ENCODE measurements around the gene LAMP5.

The LAMP5 gene

GRCh38 chr20:9508240-9508661, 6.1 kb upstream of the LAMP5 start:
- H3K27ac ChIP-seq (ENCODE audit: poor library complexity, severe bottlenecking) = no peak overlapping the region
- DNase-seq (ENCODE audit: low spot score) (no peak), ATAC-seq (ENCODE audit: low read depth) (no peak)
- no peak for TF ChIP-seq CTCF (IDR thresholded peaks at IDR 0.05; ENCODE audit: poor library complexity, severe bottlenecking)
- no peak overlapping the region for H3K4me3 ChIP-seq (ENCODE audit: severe bottlenecking)
- H3K27me3 ChIP-seq (ENCODE audit: insufficient read depth, poor library complexity, severe bottlenecking) = peaks cover 58% of the 10 kb centered on the region
- H3K9me3 ChIP-seq (ENCODE audit: severe bottlenecking) = no peaks in the 10 kb centered on the region
- no peaks in the 10 kb centered on the region for H3K36me3 ChIP-seq (ENCODE audit: low read depth)
- no peaks in the 10 kb centered on the region for H3K4me1 ChIP-seq (ENCODE audit: insufficient read depth, poor library complexity, severe bottlenecking)

- no peak for TF ChIP-seq CTCF (IDR thresholded peaks at IDR 0.05; ENCODE audit: poor library complexity, severe bottlenecking)
- Histone ChIP-seq H3K27ac (ENCODE audit: poor library complexity, severe bottlenecking) (no peak overlapping the region), H3K4me1 (ENCODE audit: insufficient read depth, poor library complexity, severe bottlenecking) (no peaks in the 10 kb centered on the region), H3K36me3 (ENCODE audit: low read depth) (no peaks in the 10 kb centered on the region), H3K4me3 (ENCODE audit: severe bottlenecking) (no peak overlapping the region), H3K9me3 (ENCODE audit: severe bottlenecking) (no peaks in the 10 kb centered on the region), H3K27me3 (ENCODE audit: insufficient read depth, poor library complexity, severe bottlenecking) (peaks cover 63% of the 10 kb centered on the region)
- no peak for ATAC-seq (ENCODE audit: low read depth)
- DNase-seq (ENCODE audit: low spot score) = no peak
Measured at GRCh38 chr20:9508696-9509178, 5.7 kb upstream of the LAMP5 start.

GRCh38 chr20:9509246-9509645, 5.1 kb upstream of the LAMP5 start:
- no peak overlapping the region for H3K27ac ChIP-seq (ENCODE audit: poor library complexity, severe bottlenecking)
- no peak overlapping the region for H3K4me3 ChIP-seq (ENCODE audit: severe bottlenecking)
- no peaks in the 10 kb centered on the region for H3K9me3 ChIP-seq (ENCODE audit: severe bottlenecking)
- ATAC-seq (ENCODE audit: low read depth) (no peak), DNase-seq (ENCODE audit: low spot score) (no peak)
- TF ChIP-seq CTCF (IDR thresholded peaks at IDR 0.05; ENCODE audit: poor library complexity, severe bottlenecking) = no peak
- H3K4me1 ChIP-seq (ENCODE audit: insufficient read depth, poor library complexity, severe bottlenecking) = no peaks in the 10 kb centered on the region
- no peaks in the 10 kb centered on the region for H3K36me3 ChIP-seq (ENCODE audit: low read depth)
- H3K27me3 ChIP-seq (ENCODE audit: insufficient read depth, poor library complexity, severe bottlenecking) = peaks cover 68% of the 10 kb centered on the region

GRCh38 chr20:9510911-9511310, 3.5 kb upstream of the LAMP5 start:
- Histone ChIP-seq H3K36me3 (ENCODE audit: low read depth) (no peaks in the 10 kb centered on the region), H3K9me3 (ENCODE audit: severe bottlenecking) (no peaks in the 10 kb centered on the region), H3K4me3 (ENCODE audit: severe bottlenecking) (no peak overlapping the region), H3K27me3 (ENCODE audit: insufficient read depth, poor library complexity, severe bottlenecking) (peaks cover 84% of the 10 kb centered on the region), H3K27ac (ENCODE audit: poor library complexity, severe bottlenecking) (no peak overlapping the region), H3K4me1 (ENCODE audit: insufficient read depth, poor library complexity, severe bottlenecking) (no peaks in the 10 kb centered on the region)
- no peak for TF ChIP-seq CTCF (IDR thresholded peaks at IDR 0.05; ENCODE audit: poor library complexity, severe bottlenecking)
- no peak for DNase-seq (ENCODE audit: low spot score)
- no peak for ATAC-seq (ENCODE audit: low read depth)

GRCh38 chr20:9514072-9514460, 324 bp upstream of the LAMP5 start:
- DNase-seq (ENCODE audit: low spot score) (no peak), ATAC-seq (ENCODE audit: low read depth) (peak; percentile 29; the same call in 2 of the 3 replicates)
- H3K9me3 ChIP-seq (ENCODE audit: severe bottlenecking) = no peaks in the 10 kb centered on the region
- H3K36me3 ChIP-seq (ENCODE audit: low read depth) = no peaks in the 10 kb centered on the region
- TF ChIP-seq CTCF (IDR thresholded peaks at IDR 0.05; ENCODE audit: poor library complexity, severe bottlenecking) = no peak
- no peak overlapping the region for H3K27ac ChIP-seq (ENCODE audit: poor library complexity, severe bottlenecking)
- peaks cover 94% of the 10 kb centered on the region for H3K27me3 ChIP-seq (ENCODE audit: insufficient read depth, poor library complexity, severe bottlenecking)
- no peak overlapping the region for H3K4me3 ChIP-seq (ENCODE audit: severe bottlenecking)
- H3K4me1 ChIP-seq (ENCODE audit: insufficient read depth, poor library complexity, severe bottlenecking) = no peaks in the 10 kb centered on the region

Measured in RWPE2 (cell line).